ENCODE results near the gene UNC50.

DNA sequence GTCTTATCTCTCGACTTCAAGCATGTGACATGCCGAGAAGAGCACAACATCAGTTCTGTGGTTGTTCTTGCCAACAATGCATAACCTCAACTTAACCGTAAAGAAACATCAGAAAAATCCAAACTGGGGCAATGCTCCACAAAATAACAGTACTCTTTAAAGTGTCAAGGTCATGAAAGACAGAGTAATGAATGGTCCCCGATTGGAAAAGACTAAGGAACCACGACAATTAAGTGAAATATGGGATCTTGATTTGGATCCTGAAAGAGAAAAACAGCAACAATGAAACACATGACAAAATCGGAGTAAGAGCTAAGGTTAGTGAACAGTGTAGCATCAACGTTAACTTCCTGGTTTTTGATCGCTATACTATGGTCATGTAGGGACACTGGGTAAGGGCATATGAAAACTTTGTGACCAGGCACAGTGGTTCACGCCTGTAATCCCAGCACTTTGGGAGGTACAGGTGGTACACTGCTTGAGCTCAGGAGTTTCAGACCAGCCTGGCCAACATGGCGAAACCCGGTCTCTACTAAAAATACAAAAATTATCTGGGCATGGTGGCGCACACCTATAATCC, 55.2 kb downstream of the UNC50 start:
- TF ChIP-seq, protein P1, sequence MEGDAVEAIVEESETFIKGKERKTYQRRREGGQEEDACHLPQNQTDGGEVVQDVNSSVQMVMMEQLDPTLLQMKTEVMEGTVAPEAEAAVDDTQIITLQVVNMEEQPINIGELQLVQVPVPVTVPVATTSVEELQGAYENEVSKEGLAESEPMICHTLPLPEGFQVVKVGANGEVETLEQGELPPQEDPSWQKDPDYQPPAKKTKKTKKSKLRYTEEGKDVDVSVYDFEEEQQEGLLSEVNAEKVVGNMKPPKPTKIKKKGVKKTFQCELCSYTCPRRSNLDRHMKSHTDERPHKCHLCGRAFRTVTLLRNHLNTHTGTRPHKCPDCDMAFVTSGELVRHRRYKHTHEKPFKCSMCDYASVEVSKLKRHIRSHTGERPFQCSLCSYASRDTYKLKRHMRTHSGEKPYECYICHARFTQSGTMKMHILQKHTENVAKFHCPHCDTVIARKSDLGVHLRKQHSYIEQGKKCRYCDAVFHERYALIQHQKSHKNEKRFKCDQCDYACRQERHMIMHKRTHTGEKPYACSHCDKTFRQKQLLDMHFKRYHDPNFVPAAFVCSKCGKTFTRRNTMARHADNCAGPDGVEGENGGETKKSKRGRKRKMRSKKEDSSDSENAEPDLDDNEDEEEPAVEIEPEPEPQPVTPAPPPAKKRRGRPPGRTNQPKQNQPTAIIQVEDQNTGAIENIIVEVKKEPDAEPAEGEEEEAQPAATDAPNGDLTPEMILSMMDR (IDR thresholded peaks at IDR 0.05; ENCODE audit: insufficient read depth, low read length): no peak
- TF ChIP-seq, protein P2, sequence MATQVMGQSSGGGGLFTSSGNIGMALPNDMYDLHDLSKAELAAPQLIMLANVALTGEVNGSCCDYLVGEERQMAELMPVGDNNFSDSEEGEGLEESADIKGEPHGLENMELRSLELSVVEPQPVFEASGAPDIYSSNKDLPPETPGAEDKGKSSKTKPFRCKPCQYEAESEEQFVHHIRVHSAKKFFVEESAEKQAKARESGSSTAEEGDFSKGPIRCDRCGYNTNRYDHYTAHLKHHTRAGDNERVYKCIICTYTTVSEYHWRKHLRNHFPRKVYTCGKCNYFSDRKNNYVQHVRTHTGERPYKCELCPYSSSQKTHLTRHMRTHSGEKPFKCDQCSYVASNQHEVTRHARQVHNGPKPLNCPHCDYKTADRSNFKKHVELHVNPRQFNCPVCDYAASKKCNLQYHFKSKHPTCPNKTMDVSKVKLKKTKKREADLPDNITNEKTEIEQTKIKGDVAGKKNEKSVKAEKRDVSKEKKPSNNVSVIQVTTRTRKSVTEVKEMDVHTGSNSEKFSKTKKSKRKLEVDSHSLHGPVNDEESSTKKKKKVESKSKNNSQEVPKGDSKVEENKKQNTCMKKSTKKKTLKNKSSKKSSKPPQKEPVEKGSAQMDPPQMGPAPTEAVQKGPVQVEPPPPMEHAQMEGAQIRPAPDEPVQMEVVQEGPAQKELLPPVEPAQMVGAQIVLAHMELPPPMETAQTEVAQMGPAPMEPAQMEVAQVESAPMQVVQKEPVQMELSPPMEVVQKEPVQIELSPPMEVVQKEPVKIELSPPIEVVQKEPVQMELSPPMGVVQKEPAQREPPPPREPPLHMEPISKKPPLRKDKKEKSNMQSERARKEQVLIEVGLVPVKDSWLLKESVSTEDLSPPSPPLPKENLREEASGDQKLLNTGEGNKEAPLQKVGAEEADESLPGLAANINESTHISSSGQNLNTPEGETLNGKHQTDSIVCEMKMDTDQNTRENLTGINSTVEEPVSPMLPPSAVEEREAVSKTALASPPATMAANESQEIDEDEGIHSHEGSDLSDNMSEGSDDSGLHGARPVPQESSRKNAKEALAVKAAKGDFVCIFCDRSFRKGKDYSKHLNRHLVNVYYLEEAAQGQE (IDR thresholded peaks at IDR 0.05; ENCODE audit: insufficient replicate concordance, low read depth): no peak
- TF ChIP-seq POLR2AphosphoS5 (IDR thresholded peaks at IDR 0.05; ENCODE audit: low read depth) (no peak), GABPA (IDR thresholded peaks at IDR 0.05; ENCODE audit: low read depth) (no peak), SPI1 (IDR thresholded peaks at IDR 0.05; ENCODE audit: borderline replicate concordance, low read depth) (no peak)
